Gastrocnemius medialis (tissue), 4 donors: Measurements from ENCODE around the gene VRK3.
"Not testable (repeated sequence)": the region's sequence is repeated elsewhere in the genome, so short reads cannot be mapped to it uniquely, and the experiment has no call there.

Experiments used
- POLR2A ChIP-seq, 2 donors: fragments of 450-650 bp; IDR thresholded peaks; one replicate each; pipeline ENCODE4 v1.6.1; 2017; ENCODE audit warnings: antibody characterized with exemption in 2 of 2, mild to moderate bottlenecking in 2 of 2, moderate library complexity in 2 of 2
- TF ChIP-seq, protein P1 (sequence below), 5 experiments: fragments of 450-650 bp in 3 of 5; fragments of 200-600 bp in 2 of 5; sonication (generic) in 2 of 5; IDR thresholded peaks in 4 of 5; conservative IDR thresholded peaks in 1 of 5; 1 replicate in 4 of 5; 2 replicates in 1 of 5; pipeline ENCODE4 v1.5.1; 2016 to 2019; ENCODE audit warnings: antibody characterized with exemption in 5 of 5, mild to moderate bottlenecking in 3 of 5, moderate library complexity in 3 of 5

DNA sequence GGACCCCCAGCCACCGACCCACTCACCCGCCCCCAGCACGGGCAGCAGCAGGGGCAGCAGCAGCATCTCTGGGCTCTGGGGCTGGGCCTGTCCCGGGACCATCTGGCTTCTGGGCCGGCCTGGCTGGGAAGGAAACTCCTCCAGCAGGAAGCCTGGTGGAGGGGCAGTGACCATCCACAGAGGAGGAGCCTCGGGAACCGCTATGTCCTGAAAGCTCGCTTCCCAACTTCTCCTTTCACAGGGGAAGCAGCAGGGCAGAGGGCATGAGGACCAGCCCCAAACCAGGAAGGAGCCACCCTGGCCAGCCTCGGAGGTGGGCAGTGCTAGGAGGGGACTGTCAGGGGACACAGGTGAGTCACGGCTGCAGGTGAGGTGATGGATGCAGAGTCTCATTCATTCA is 64.2 kb downstream of the VRK3 start, which contains the start of gene SIGLEC11:
- TF ChIP-seq, protein P1, sequence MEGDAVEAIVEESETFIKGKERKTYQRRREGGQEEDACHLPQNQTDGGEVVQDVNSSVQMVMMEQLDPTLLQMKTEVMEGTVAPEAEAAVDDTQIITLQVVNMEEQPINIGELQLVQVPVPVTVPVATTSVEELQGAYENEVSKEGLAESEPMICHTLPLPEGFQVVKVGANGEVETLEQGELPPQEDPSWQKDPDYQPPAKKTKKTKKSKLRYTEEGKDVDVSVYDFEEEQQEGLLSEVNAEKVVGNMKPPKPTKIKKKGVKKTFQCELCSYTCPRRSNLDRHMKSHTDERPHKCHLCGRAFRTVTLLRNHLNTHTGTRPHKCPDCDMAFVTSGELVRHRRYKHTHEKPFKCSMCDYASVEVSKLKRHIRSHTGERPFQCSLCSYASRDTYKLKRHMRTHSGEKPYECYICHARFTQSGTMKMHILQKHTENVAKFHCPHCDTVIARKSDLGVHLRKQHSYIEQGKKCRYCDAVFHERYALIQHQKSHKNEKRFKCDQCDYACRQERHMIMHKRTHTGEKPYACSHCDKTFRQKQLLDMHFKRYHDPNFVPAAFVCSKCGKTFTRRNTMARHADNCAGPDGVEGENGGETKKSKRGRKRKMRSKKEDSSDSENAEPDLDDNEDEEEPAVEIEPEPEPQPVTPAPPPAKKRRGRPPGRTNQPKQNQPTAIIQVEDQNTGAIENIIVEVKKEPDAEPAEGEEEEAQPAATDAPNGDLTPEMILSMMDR (IDR thresholded peaks at IDR 0.05 in 4 of 5, conservative IDR thresholded peaks at IDR 0.05 in 1 of 5), result not testable (repeated sequence)
- TF ChIP-seq POLR2A (IDR thresholded peaks at IDR 0.05), result not testable (repeated sequence)
